GM18951 (cell line): ENCODE results near the gene KIFBP.

Source experiments
- POLR2A ChIP-seq: IDR thresholded peaks from 4 replicates; pipeline ENCODE4 v1.6.1; 2011; ENCODE audit warnings: mild to moderate bottlenecking; ENCODE audit not compliant: insufficient read length, insufficient read depth; ENCODE audit errors: extremely low read depth
- in situ Hi-C: fragments of 300-500 bp; cut with MboI; formaldehyde crosslinking; loops from one replicate; pipeline ENCODE4 v1.12.0; 2022; ENCODE audit warnings: low sequenced_read_pairs, mixed read lengths, inconsistent platforms; ENCODE audit not compliant: unreplicated experiment

KIFBP gene

DNA sequence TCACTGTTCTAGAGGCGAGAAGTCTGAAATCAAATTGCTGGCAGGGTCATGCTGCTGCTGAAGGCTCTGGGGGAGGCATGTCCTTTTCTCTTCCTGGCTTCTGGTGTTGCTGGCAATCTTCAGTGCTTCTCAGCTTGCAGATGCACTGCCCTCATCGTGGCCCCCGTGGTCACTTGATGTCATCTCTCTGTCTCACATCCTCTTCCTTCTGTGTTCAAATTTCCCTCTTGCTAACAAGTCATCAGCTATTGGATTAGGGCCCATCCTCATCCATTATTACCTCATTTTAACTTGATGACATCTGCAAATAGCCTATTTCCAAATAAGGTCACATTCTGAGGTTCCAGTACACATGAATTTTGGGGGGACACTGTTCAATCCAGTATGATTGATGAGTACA is 62.7 kb downstream of the KIFBP start:
- in situ Hi-C loops: no loop called here
- no peak for TF ChIP-seq POLR2A

DNA sequence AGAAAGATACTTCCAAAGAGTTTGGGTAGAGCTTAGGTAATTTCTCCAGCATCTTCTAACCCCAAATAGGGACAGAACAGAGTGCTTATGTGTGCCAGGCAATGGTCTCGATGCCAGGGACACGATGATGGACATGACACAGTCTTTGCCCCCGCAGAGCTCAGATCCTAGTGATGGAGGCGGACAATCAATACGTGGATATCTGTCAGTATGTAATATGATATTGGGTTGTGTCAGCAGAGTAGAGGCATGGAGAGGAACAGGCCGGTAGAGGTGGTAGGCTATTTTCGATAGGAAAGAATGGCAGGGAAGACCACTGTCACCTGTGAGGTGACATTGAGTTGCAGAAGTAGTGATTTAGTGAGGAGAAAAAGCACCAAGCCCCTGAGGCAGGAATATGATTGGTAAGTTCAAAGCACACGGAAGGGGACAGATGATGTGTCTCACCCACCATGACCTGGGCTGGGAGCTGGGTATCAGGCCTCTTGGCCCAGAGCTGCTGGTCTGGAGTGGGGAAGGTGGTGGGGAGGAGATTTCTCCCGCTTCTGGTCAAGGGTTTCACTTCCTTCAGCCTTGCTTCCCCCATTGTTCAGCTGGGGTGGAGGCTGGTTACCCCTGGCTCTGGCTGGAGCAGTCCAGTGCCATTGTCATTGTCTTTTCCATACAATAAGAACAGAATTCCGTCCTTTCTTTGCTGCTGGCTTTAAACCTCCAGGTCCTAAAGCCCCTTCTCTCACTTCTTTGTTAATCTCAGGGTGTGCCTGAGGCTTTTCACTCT is 63.3 kb downstream of the KIFBP start:
- in situ Hi-C loops: no loop called here
- no peak for TF ChIP-seq POLR2A

DNA sequence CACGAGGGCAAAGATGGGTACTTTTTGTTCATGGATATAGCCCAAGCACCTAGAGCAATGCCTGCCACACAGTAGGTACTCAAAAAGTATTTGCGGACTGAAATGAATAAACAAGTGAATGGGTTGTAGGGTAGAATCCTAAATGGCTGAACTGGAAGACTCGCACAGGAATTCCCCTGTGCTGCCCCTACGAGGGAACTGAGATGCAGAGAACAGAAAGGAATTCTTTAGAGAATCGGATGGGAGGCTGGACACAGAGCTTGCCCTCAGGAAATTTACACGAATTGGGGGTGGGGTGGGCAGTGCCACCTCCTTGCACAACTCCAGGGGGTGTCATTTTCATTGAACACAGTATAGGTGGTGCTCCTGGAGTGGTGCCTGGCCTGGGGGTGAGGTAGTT is 64.1 kb downstream of the KIFBP start:
- in situ Hi-C loops: no loop called here
- no peak for TF ChIP-seq POLR2A

DNA sequence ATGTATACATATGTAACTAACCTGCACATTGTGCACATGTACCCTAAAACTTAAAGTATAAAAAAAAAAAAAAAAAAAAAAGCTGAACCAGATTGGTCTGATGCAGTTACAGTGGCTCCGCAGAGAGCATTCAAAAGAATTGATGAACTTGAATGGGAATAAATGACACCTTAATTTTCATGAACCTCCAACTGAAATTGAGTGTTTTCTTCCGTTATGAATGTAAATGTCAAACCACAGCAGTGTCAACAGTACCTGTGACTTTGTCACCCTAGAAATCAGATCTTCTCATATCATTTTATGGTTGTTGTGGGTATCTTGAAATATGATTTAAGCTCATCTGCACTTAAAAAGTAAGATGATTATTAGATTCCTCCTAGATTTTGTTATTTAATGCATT is 66.6 kb downstream of the KIFBP start:
- TF ChIP-seq POLR2A: no peak
- in situ Hi-C loops: no loop called here

DNA sequence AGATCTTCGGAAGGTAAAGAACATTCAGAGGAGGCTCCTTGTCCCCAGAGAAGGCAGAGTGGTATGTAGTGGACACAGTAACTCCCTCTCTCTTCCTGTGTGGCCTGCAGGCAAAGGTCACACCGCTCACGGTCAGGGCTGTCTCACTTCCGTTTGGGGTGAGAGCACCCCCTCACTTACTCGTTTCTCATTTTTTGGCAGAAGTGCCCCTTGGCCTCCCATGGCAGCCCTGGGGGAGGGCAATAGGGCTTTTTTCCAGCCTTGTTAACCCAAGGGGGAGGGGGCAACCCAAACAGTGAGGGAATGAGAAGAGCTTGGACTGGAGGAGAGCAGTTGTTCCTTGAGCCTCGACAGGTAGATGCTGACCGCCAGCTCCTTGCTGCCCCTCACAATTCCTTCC is 67.5 kb downstream of the KIFBP start:
- in situ Hi-C loops: no loop called here
- TF ChIP-seq POLR2A: no peak

DNA sequence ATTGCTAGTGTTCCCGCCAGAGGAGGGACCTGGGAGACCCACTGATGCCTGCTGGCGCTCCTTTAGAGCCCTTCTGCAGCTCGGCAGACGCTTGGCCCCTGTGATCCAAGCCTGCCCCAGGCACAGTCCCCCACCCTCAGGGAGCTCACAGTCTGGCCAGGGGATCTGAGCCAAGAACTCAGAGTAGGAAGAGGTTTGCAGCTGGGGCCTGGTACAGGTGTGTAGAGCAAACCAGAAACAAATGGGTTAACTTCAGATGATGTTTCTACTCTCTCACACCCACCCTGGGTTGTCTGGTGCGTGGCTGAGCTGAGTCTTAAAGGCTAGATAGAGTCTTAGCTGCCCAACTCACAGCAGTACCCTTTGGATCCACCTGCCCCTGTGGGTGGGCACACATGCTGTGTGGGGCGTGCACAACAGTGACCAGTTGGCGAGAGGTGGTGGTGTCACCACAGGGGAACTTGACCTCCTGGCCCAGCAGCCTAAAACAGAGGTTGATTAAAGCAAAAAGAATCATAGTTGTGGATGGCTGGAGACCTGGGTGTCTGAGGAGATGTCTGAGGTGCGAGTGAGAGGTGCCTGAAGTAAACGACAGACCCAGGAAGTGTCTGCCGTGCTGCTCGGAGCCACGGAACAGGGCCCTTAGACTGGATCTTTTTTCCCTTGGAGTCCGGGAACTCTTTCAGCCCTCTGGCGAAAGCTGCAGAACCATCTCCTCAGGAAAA is 68.1 kb downstream of the KIFBP start:
- in situ Hi-C loops: no loop called here
- TF ChIP-seq POLR2A: no peak

DNA sequence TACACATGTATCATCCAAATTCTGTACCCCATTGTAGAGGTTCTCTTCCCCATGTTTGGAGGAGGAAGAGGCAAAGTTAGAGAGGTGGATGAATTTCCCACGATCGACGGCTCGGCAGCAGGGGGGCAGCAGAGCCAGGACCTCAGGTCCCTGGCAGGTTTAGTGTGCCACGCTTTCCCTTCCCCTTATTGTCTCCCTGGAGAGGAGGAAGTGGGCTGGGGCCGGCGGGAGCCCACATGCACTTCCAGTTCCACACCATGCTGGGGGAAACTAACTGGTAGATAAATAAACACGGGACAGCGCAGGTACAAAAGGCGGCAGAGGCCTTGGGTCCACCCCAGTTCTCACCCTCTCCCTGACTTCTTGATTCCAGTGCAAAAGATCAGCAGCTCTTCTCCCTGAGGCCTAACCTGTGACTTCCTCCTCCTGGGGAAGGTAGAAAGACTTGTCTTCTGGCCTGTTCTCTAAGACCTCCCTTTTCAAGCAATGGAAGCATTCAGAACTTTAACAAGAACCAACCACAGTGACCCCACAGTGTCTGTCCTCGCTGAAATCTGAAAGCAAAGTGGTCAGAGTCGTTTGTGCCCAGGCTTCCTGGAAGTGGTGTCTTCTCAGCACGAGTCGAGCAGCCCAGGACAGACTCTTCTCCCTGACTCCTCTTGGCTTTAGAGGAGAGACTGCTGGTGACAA is 68.8 kb downstream of the KIFBP start:
- TF ChIP-seq POLR2A: peak; percentile 19
- in situ Hi-C loops: no loop called here

DNA sequence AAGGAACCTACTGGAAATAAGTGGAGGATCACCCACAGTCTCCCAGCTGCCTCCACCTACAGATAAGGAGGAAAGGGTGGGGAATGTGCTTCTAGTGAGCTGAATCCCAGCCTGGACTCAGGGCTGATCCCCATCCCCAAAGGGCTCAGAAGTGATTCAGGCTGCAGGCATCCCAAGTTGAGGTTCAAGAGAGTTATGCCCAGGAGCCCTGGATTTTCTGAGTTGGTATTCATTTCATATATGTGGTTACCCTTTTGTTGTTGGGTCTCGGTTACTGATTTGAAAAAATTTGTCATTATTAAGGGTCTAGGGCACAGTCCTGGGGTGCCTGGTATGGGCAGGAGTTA is 69.3 kb downstream of the KIFBP start:
- TF ChIP-seq POLR2A: no peak
- in situ Hi-C loops: no loop called here

DNA sequence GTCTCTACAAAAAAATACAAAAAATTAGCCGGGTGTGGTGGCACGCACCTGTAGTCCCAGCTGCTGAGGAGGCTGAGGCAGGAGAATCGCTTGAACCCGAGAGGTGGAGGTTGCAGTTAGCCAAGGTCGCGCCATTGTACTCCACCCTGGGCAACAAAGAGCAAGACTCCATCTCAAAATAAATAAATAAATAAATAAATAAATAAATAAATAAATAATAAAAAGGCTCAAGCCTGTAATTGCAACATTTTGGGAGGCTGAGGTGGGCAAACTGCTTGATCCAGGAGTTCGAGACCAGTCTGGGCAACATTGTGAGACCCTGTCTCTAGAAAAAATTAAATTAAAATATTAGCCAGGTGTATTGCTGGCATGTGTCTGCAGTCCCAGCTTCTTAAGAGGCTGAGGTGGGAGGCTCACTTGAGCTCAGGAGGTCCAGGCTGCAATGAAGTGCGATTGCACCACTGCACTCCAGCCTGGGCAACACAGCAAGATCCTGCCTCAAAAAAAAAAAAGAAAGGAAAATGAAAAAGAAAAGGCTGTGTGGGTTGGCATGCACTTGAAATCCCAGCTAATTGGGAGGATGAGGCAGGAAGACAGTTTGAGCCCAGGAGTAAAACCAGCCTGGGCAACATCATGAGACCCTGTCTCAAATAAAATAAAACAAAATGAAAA is 71.7 kb downstream of the KIFBP start:
- no peak for TF ChIP-seq POLR2A
- in situ Hi-C loops: no loop called here

DNA sequence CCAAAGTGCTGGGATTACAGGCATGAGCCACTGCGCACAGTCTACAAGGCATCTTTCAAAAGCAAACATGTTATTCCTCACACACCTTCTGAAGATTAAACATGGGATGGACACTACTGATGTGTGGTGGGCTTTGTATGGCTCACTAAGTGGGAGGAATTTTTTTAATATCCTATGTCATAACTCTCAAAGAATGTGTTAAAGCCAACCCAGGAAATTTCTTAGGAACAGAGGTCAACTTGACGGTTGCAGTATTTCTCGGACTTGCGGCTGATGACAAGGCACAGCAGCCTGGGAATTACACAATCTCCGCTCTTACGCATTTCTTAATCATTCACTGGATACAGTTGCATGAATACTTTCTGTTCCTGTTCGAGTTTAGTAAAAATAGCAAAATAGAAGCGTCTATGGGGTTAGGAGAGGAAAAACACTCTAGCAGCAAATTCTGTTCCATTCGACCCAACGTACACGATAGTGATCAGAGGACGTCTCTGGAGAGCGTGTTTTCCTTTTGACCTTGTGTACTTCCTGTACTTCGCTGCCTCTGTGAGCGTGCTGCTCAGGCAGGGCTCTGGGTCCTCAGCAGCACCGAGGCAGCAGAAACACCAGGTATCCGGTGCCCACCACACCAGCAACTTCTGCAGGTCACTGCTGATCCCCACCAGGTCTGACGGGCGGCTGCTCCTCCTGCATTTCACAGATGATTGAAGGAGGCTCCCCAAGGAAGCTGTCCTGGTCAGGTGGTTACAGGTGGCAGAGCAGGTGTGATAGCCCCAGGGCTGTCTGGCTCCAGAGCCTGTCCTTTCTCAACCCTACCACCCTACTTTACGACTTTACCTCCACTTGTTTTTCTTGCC is 72.9 kb downstream of the KIFBP start:
- TF ChIP-seq POLR2A: peak; percentile 53
- in situ Hi-C loops: no loop called here

DNA sequence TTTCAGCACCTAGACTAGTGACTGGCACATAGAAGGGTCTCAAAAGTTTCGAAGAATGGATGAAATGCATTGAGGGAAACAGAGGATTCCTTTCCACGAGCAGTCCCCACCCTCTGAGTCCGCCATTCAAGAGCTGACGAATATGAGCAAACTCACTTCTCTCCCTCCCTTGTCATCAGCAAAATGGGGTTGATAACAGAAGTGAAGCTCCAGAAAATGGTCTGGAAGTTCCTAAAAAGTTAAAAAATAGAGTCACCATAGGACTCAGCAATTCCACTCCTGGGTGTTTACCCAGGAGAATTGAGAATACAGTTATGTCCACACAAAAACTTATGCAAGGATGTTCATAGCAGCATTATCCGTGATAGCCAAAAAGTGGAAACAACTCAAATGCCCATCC is 74.3 kb downstream of the KIFBP start:
- in situ Hi-C loops: no loop called here

DNA sequence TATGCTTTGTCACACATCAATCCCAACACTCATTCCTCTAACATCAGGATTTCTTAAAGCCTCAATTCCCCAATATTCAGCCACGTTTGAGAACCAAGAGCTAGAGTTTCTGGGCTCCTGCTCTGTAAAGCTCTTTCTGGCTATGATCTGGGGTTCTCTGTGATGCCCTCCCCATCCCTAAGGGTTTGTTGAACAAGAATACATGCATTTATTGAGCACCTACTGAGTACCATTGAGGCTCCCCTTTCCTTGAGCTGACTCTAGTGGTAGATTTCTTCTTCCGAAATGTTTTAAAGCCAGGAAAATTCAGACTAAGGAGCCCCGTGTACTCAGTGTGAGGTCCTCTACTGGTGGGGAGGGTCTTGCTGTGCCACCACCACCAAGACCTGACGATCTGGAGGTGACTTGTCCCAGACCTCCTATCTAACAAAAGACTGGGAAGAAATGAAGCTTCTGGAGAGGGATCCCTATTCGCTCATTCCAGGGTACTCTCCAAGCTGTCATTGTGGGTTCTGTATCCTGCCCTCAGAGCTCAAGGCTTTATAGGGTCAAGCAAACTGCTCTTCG is 76.2 kb downstream of the KIFBP start:
- no peak for TF ChIP-seq POLR2A

More for the DNA sequence above, 74.3 kb downstream of the KIFBP start:
- no peak for TF ChIP-seq POLR2A

More for the DNA sequence above, 76.2 kb downstream of the KIFBP start:
- in situ Hi-C loops: no loop called here
